NCI-H460 (cell line): ENCODE results near the gene CST3. TPM values are rescaled to one million over a fixed set of nuclear protein-coding genes. Genes with fewer than 3 reads are reported as not detected.

Experiments
- DNase-seq: peaks from one replicate; pipeline ENCODE4 v3.0.0-alpha.2; 2016; ENCODE audit warnings: low read depth; ENCODE audit errors: extremely low read depth
- total RNA-seq: library from RNA; depleted of rRNA; stranded (reverse); fragments of >200 nt; shearing (Covaris generic); gene quantifications from 2 replicates; pipeline ENCODE4 v1.2.3, GENCODE V29; 2014

Gene CST3
- total RNA-seq, 1 experiment from 2014 or later = 225 TPM

DNA sequence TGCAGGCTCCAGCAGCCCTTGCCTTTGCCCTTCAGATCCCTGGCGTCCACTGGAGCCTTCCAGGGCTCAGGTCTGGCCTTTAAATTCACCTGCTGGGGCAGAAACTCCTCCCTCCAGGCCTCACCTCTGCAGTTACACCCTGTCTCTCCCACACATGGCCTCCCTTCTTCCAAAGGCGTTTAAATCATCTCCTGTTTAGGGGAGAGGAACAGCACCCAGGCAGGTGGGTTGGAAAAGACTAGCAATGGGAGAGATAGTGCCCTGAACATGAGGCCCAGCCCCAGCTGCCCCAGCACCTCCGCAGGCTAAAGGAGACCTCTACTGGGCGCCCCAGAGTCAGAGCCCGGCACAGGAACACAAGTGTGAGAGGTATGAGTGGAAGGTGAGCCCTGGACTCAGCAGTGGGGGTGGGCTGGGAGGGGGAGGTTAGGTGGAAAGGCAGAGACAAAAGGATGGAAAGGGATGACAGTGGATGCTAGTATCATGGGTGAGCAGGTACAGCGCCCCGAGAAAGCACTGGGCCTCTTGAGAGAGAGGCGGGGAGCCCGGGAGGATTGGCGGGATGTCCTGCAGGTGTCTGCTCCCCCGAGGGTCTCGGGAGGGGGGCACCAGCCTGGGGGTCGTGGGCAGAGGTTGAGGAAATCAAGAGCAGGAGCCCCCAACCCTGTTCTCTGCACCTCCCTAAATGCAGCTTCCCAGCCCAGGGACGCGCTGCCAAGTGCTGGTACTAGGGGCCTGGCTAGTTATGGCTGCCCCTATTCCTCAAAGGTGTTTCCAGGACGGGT lies 31.7 kb downstream of the CST3 start, which contains the start of gene CST9:
CST9 (minus strand) TSS at position 51 of the 785 bp plus-strand sequence. CDS start 53 bp downstream, outside the sequence.
- DNase-seq = no peak

DNA sequence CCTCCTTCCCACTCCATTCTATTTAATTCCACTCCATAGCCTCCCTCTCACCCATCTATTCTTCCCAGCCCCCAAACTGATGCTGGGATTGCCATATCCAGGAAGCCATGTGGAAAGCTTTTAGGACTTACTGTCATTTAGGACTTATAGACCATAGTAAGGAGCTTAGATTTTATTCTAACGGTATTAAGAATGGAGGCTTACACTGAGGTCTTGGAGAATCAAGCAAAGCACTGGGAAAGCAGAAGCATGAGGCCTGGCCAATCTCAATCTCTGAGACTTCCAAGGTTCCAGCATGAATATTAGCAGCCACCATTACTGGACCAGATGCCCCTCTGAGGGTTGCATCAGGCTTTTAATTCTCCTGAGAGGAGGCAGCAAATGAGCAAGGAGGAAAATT lies 33.4 kb downstream of the CST3 start:
- DNase-seq = no peak

DNA sequence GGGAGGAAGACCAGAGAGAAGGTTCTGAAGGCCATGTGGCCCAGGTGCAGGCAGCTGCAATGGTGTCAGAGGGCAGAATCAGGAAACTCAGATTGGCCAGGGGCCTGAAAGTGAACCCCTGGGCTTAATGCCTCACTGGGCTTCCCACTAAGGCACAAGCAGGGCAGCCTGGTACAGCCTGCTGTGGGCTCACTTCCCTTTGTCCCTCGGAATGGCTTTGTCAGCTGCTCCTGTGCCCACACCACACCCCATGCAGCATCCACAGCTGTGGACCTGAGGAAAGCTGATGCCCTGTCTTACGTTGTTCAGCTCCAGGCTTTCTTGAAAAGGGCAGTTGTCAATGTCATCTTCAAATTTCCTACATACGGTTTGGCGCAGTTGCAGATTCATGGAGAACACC lies 34.4 kb downstream of the CST3 start:
- DNase-seq = no peak

DNA sequence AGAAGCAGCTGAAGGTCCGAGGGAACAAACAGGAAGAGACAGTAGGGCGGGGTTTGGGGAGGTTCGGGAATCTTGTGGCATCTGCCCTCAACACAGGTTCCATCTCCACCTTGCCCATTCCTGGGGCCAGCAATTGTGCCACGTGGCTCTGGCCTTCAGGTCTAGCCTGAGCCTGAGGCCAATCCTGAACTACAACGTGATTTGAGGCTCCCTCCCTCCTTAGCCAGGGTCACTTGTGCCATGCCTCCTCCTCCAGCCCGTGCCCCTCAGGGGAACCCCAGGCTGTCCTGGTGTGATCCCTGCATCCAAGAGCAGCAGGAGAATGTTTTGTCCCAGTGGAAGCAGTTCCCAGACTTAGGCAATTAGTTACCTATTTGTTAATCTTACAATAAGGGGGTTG lies 35.1 kb downstream of the CST3 start:
- no peak for DNase-seq

DNA sequence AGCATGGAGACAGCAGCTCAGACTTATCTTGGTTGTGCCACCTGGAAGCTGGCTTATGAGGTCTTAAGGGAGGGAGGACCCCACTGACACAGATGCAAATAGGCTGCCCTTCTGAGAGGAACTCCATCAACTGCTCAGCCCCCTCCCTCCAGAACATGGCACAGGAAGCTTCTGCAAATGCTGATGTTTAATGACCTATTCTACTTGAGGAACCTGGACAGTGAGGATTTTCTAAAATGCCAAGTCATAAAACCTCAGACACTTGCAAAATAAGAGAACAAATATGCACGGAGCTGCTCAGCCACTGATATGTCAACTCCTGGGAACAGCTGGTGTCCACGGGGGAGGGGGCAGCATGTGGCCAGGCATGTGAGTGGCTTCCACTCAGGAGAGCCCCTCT lies 35.5 kb downstream of the CST3 start:
- no peak for DNase-seq

DNA sequence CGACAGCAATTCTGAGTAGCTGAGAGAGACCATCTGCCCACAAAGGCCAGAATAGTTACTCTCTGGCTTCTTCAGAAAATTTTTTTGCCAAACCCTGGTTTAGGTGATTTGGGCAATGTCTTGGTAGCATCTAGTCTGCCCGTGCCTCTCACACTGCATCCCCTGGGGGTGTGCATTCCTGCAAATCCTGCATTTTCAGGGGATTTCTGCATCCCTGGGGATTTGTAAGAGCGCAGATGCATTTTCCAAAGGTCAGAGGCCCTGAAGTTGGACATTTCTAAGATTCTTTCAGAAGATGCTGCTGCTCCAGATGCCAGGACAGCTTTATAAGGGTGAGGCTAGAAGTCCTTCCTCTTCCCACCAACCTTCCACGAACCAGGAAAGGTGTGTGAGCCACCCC lies 36.0 kb downstream of the CST3 start:
- no peak for DNase-seq

DNA sequence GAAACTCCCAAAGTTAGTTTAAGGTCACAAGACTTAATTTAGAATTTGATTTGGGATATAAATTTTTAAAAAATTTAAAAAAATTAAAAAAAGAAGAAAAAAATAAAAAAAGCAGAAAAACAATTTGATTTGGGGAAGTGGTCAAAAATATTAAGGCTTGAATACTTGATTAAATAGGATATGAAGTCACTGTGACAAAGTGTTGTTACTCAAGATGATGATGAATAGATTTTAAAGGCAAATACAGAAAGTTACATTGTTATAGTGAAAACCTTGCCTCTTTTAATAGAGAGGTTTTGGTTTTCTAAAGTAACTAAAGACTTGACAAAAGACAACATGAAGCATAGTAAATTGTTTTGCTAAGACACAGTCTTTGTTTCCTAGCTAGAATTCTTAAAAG lies 39.3 kb downstream of the CST3 start:
- no peak for DNase-seq

DNA sequence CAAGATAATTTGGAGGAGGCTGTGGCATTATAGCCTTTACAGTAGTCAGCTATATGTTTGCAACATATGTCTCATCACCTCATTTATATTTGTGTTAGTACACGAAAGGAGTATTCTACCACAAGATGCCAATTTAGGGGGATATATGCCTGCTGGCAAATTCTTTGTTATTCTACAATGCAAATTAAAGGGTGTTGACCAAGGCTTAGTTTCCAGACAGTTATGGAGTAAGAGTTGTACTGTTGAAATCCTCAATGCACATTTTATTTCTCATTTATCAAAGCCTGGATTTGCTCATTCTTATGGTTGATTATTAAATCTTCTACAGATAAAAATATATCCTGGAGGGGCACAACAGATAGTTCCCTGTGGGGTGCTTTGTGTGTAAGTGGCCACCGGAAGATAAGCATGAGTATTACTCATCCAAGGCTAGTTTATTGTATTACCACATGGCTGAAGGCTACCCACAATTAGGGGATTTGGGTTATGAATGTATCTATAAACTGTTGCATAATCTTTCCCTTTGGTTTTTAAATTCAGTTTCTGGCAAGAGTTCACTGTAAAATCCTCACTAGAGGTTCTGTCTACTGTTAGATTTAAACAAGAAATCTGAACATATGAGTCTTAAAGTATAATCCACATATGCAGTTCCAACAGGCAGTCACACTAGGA lies 41.0 kb downstream of the CST3 start:
- DNase-seq = no peak

DNA sequence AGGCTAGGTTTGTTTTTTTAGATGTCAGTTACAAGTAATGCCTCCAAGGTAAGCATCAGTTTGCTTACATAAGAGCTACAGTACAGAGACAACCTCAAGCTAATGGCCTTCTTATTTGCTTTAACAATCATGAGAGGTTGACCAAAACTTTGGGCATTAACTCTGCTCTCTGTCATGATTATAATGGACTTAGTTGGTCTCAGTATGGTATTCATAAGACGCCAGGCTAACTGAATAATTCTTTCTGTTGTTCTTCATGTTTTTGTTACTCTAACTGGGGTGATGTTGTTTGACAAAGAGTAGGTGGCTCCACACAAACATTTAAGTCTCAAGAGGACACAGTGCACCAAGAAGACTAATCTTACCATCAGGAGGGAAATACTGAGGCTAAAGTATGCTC lies 41.8 kb downstream of the CST3 start:
- no peak for DNase-seq

DNA sequence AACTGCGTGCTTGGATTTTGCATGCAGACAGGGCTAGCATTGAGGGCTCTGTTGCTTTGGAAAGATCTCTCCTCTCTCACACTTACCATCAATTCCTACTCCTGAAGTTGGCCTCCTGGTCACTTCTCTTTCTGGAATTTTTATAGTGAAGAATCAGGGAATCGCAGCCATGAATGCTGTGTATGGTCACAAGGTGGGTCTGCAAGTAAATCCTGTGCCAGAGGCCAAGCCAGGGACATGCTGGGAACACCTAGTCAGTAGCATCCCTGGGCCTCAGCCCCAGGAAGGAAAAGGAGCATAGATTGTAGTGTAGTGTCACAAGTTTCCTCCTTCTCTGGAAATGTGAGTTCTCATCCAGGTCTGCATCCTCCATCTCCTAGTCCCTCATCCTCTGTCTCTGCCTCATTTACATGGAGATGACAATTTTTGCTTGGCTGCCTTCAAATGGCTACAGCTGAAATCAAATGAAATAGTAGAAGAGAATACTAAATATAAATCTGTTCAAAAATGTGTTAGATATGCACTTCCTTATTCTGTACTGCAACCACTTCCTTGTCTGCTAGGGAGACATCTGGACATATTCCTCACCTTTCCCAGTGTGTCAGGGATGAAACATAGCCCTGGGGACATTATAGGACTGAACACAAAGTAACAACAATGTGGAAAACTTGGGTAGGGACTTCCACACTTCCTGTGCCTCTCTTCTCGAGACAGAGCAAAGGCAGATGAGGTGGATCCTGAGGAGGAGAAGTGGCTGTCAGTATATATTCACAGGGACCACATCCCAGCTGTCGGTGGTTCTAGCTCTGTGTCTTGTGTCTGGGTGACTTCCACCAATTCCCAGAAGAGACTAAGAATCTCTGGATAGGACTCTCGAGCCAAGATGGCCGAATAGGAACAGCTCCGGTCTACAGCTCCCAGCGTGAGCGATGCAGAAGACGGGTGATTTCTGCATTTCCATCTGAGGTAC lies 49.0 kb downstream of the CST3 start:
- DNase-seq = no peak

DNA sequence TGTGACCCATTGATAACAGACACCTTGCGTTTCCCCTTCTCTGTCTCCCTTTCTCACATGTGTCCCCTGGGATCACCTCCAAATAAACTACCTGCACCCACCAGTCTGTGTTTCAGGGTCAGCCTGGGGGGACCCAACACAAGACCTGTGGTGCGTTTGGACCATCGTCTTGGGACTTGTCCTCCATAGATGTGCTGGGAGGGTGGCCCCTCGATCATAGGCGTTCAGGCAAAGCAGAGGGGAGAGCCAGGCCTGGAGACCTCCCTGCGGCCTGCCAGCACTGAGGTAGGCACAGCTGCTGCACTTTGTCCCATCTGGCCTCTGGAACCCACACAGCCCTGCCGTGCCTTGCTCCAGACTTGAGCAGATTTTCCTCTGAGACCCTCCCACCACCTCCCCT lies 50.1 kb downstream of the CST3 start:
- DNase-seq = no peak

DNA sequence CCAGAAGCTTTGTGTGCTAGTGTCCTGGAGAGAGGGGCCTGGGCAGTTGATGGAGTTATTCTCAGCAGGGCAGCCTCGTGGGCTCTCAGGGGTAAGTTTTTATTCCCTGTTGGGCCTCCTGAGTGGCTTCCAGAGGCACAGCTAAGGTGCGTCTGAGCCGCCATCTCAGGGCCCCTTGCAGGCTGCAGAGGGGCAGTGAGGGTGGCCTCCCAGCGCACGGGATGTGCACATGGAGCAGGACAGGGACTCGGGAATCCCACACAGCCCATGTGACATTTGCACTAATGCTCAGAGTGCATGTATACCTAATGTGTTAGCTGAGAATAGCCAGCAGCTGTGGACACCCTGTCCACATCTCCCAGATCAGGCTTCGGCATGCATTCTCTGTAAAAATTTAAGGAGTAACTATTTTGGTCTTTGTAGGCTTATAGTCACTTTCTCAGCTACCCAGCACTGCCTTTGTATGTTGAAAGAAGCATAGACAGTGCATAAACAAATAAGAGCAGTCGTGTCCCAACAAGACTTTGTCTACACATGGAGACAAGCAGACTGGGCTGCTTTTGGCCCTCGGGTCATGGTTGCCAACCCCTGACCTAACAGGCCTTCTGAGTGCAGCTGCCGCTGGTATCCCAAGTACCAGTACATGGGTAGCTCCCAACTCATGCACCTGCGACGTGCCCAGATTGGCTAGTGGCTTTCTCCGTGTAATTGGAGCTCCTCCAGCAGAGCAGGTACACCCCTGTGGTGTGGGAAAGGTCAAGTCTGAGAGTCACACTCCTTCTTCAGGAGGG lies 50.8 kb downstream of the CST3 start:
- DNase-seq = no peak

DNA sequence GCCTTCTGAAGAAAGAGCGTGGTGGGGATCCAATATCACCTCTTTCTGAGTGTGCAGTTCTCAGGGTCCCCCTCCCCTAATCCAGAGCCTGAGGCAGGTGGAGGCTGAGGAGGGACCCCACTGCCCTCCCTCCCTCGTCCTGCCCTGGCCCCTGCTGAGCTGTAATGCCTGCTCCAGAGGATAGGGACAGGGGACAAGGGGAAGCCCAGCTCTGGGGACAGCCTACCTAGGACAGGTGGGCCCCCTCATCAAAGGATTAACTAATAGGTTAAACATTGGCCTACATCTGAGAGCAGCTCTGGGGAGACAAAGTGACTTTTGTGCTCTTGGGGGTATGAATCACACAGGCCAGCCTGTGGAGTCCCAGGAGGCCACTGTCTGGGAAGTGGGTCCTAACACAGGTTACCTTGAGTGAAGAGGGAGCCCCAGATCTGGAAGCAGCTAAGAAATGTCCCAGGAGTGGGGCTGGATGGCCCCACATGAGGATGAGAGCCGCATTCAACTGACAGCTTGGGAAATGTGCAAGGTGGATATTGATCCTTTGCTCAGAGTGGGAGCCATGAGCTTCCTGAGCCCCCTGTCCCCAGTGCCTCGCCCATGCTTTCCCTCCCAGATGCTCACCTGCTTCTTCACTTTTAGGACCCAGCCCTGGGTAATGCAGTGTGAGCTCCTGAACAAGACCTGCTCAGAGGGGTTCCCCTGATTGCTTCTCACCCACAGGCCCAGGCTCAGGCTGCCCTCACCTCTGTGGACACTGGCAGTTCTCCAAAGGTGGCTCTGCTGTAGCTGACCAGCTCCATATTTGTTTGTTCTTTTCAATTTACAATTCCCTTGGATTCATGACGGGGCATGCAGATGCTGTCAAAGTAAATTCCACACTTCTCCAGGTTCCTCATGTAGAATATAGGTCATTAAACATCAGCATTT lies 51.7 kb downstream of the CST3 start:
- DNase-seq = no peak

DNA sequence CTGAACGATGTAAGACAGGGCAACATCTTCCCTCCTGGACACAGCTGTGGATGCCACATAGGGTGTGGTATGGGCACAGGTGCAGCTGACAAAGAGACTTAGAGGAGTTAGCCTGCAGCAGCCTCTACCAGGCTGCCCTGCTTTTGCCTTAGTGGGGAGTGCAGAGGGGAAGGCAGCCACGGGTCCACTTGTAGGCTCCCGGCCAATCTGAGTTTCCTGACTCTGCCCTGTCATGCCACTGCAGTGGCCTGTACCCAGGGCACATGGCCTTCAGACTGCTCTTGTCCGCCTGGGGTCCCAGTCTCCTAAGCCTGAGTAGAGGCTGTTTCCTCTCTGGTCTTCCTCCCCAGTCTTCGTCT lies 52.3 kb downstream of the CST3 start:
- no peak for DNase-seq

DNA sequence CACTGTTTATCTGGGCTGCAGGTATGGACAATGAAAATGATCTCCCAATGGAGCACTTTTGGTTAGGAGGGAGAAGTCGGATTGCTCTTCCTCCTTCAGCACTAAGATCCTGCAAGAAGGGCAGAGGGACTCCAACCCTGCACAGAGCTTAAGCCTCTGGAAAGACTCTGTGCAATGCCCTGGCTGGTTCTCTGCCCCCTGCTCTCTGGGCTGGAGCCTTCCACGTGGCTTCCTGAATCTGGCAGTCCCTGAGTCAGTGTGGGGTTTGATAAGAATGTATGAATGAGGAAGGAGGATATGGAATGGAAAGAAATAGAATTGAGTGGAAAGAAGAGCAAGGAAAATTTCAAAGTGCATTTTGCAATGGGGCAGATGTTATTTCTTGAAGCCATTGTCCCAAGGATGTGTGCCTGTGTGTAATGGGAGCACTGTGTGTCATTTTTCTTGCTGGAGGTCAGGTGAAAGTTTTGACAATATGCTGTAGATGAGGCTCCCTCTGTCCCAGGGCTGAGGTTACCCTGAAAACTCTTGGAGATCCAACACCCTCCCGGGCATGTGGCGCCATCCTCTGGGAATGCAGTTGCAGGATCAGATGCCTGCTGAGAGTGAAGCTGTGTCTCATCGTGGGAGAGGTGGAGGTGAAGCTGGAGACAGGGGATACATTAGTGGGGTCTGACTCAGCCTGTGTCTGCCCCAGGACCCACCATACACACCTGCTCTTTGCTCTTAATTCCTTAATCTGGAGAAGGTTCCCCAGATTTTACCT lies 53.1 kb downstream of the CST3 start:
- no peak for DNase-seq
